ENCODE results near the gene LPXN.

DNA sequence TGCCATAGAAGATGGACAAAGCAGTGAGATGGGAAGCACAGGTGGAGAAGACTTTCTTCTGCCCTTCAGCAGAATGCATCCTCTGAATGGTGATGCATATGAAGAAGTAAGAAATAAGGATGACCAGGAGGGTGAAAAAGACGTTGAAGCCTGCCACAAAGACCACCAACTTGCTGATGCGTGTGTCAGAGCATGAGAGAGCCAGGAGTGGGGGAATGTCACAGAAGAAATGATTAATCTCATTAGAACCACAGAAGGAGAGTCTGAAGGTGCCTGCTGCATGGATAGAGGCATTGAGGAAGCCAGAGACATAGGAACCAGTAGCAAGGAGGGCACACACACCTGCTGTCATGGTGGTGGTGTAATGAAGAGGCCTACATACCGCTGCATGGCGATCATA lies 68.3 kb downstream of the LPXN start:
- TF ChIP-seq, protein P1, sequence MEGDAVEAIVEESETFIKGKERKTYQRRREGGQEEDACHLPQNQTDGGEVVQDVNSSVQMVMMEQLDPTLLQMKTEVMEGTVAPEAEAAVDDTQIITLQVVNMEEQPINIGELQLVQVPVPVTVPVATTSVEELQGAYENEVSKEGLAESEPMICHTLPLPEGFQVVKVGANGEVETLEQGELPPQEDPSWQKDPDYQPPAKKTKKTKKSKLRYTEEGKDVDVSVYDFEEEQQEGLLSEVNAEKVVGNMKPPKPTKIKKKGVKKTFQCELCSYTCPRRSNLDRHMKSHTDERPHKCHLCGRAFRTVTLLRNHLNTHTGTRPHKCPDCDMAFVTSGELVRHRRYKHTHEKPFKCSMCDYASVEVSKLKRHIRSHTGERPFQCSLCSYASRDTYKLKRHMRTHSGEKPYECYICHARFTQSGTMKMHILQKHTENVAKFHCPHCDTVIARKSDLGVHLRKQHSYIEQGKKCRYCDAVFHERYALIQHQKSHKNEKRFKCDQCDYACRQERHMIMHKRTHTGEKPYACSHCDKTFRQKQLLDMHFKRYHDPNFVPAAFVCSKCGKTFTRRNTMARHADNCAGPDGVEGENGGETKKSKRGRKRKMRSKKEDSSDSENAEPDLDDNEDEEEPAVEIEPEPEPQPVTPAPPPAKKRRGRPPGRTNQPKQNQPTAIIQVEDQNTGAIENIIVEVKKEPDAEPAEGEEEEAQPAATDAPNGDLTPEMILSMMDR (IDR thresholded peaks at IDR 0.05): no peak
- no peak for TF ChIP-seq POLR2A (IDR thresholded peaks at IDR 0.05)
- no peak for TF ChIP-seq EP300 (IDR thresholded peaks at IDR 0.05)
